Measurements from ENCODE around the gene HPCAL1.

The HPCAL1 gene

GRCh38 chr2:10355471-10356438 is 53.1 kb downstream of the HPCAL1 start:
- DNase-seq (ENCODE audit: low read depth) = no peak

- no peak for DNase-seq (ENCODE audit: low read depth)
Measured at GRCh38 chr2:10356439-10356811, 53.7 kb downstream of the HPCAL1 start.

- DNase-seq (ENCODE audit: low read depth) = no peak
Measured at GRCh38 chr2:10357193-10358169, 54.8 kb downstream of the HPCAL1 start.

- DNase-seq (ENCODE audit: low read depth) = no peak
Measured at GRCh38 chr2:10359246-10359645, 56.5 kb downstream of the HPCAL1 start.

- no peak for DNase-seq (ENCODE audit: low read depth)
Measured at GRCh38 chr2:10359731-10360329, 57.1 kb downstream of the HPCAL1 start.

GRCh38 chr2:10360460-10360849 is 57.8 kb downstream of the HPCAL1 start:
- no peak for DNase-seq (ENCODE audit: low read depth)

GRCh38 chr2:10360850-10361588 is 58.3 kb downstream of the HPCAL1 start:
- DNase-seq (ENCODE audit: low read depth) = no peak

- no peak for DNase-seq (ENCODE audit: low read depth)
Measured at GRCh38 chr2:10362096-10362897, 59.6 kb downstream of the HPCAL1 start.

- no peak for DNase-seq (ENCODE audit: low read depth)
Measured at GRCh38 chr2:10362898-10363454, 60.3 kb downstream of the HPCAL1 start.

GRCh38 chr2:10363861-10364610 is 61.3 kb downstream of the HPCAL1 start:
- no peak for DNase-seq (ENCODE audit: low read depth)

- no peak for DNase-seq (ENCODE audit: low read depth)
Measured at GRCh38 chr2:10365412-10365811, 62.7 kb downstream of the HPCAL1 start.

GRCh38 chr2:10366601-10367270 is 64.0 kb downstream of the HPCAL1 start:
- DNase-seq (ENCODE audit: low read depth) = no peak

- DNase-seq (ENCODE audit: low read depth) = no peak
Measured at GRCh38 chr2:10367472-10368439, 65.1 kb downstream of the HPCAL1 start.

GRCh38 chr2:10368491-10369231 is 66.0 kb downstream of the HPCAL1 start:
- DNase-seq (ENCODE audit: low read depth) = no peak

- DNase-seq (ENCODE audit: low read depth) = no peak
Measured at GRCh38 chr2:10369269-10370255, 66.9 kb downstream of the HPCAL1 start.

GRCh38 chr2:10370390-10370789 is 67.7 kb downstream of the HPCAL1 start:
- no peak for DNase-seq (ENCODE audit: low read depth)

Measured in CMK (cell line).